CD4-positive, alpha-beta T cell (primary cell): ENCODE data around the gene EPHB1. TPM values are rescaled to one million over a fixed set of nuclear protein-coding genes. Genes with fewer than 3 reads are reported as not detected.

Experiments used
- ATAC-seq: fragments of 200-7000 bp; cut with Tn5 transposase; one replicate; pipeline ENCODE4 v1.10.0; 2022; ENCODE audit warnings: mild to moderate bottlenecking; ENCODE audit not compliant: poor library complexity
- CTCF ChIA-PET: fragments of 350-600 bp; sonication (Branson Sonifier 250); formaldehyde crosslinking; loops from one replicate; lab custom pipeline; 2021; ENCODE audit warnings: antibody characterized with exemption, inconsistent platforms; lab: Charles Lee
- POLR2A ChIA-PET: fragments of 350-600 bp; sonication (Branson Sonifier 250); formaldehyde crosslinking; loops from one replicate; lab custom pipeline; 2021; ENCODE audit warnings: antibody characterized with exemption, inconsistent platforms; lab: Charles Lee
- DNase-seq, 14 experiments: peaks; one replicate each; pipeline ENCODE4 v3.0.0-alpha.2; 2013 to 2020; ENCODE audit warnings: mixed read lengths in 2 of 14
- H3K27ac ChIP-seq, 2 donors: one replicate each; pipeline versions ENCODE4 v1.5.1 to v1.7.0; 2013; ENCODE audit warnings: low read length in 2 of 2, low read depth in 1 of 2, mild to moderate bottlenecking in 1 of 2
- H3K27me3 ChIP-seq, 2 experiments: 1 replicate in 1 of 2; 2 replicates in 1 of 2; pipeline versions ENCODE4 v1.6.1 to v1.7.0; 2013; ENCODE audit warnings: low read length in 2 of 2, control low read depth in 1 of 2, mild to moderate bottlenecking in 1 of 2, moderate library complexity in 1 of 2; ENCODE audit not compliant: insufficient read depth in 2 of 2, control insufficient read depth in 1 of 2
- H3K36me3 ChIP-seq: one replicate; pipeline ENCODE4 v1.6.1; 2013; ENCODE audit warnings: low read length, control low read depth; ENCODE audit not compliant: insufficient read depth
- H3K4me1 ChIP-seq: one replicate; pipeline ENCODE4 v1.6.1; 2013; ENCODE audit warnings: low read length, control low read depth; ENCODE audit not compliant: insufficient read depth
- H3K4me3 ChIP-seq: one replicate; pipeline ENCODE4 v1.5.1; 2013; ENCODE audit warnings: mild to moderate bottlenecking, low read length, moderate library complexity
- H3K9me3 ChIP-seq, 2 experiments: 1 replicate in 1 of 2; 2 replicates in 1 of 2; pipeline versions ENCODE4 v1.6.1 to v1.7.0; 2013; ENCODE audit warnings: low read length in 2 of 2, mild to moderate bottlenecking in 2 of 2, control low read depth in 1 of 2, moderate library complexity in 1 of 2; ENCODE audit not compliant: control insufficient read depth in 1 of 2, insufficient read depth in 1 of 2
- H3K27ac Mint-ChIP-seq: one replicate; pipeline ENCODE4 v1.8.0; 2020; ENCODE audit warnings: mixed read lengths
- H3K27me3 Mint-ChIP-seq: one replicate; pipeline ENCODE4 v1.8.0; 2021; ENCODE audit warnings: mixed read lengths
- H3K36me3 Mint-ChIP-seq: one replicate; pipeline ENCODE4 v1.8.0; 2021; ENCODE audit warnings: low read depth, mixed read lengths
- H3K4me1 Mint-ChIP-seq: one replicate; pipeline ENCODE4 v1.8.0; 2021; ENCODE audit warnings: low read depth, mixed read lengths
- H3K4me3 Mint-ChIP-seq: one replicate; pipeline ENCODE4 v1.8.0; 2020; ENCODE audit warnings: mild to moderate bottlenecking, mixed read lengths
- H3K9me3 Mint-ChIP-seq: one replicate; pipeline ENCODE4 v1.8.0; 2020; ENCODE audit warnings: mixed read lengths
- CTCF ChIP-seq: fragments of 200-600 bp; IDR thresholded peaks from one replicate; pipeline ENCODE4 v1.8.0; 2022; ENCODE audit warnings: antibody characterized with exemption, mild to moderate bottlenecking
- intact Hi-C, 2 experiments: fragments of 100-400 bp; cut with DNase I in 1 of 2; cut with micrococcal nuclease in 1 of 2; formaldehyde crosslinking; loops; one replicate each; pipeline versions ENCODE4 v1.15.1 to v1.9.0; 2023 to 2025; cut with DNase I, micrococcal nuclease
- total RNA-seq, 174 experiments: library from RNA in 2 of 174; stranded (reverse) in 2 of 174; gene quantifications; one replicate each; pipeline ENCODE4 v1.2.3 and lab custom pipeline; 2021 to 2026

EPHB1 gene
- total RNA-seq, 2 experiments from 2014 or later = 0.08 to 0.49 TPM

GRCh38 chr3:134876836-134877235, 81.8 kb downstream of the EPHB1 start:
- H3K4me3 Mint-ChIP-seq = no peak overlapping the region
- ChIA-PET CTCF (no interaction called here), POLR2A (no interaction called here)

GRCh38 chr3:134877788-134878187, 82.7 kb downstream of the EPHB1 start:
- Mint-ChIP-seq H3K4me1 (no peaks in the 10 kb centered on the region), H3K4me3 (no peak overlapping the region), H3K9me3 (peaks cover 4% of the 10 kb centered on the region), H3K27me3 (peaks cover 6% of the 10 kb centered on the region), H3K27ac (no peak overlapping the region), H3K36me3 (no peaks in the 10 kb centered on the region)
- Histone ChIP-seq H3K4me3 (no peak overlapping the region), H3K4me1 (no peaks in the 10 kb centered on the region), H3K27me3 (peaks cover 0 to 3% of the 10 kb centered on the region in 2 experiments), H3K27ac (no peak overlapping the region), H3K9me3 (peaks cover 0 to 13% of the 10 kb centered on the region in 2 experiments), H3K36me3 (no peaks in the 10 kb centered on the region)
- DNase-seq = no peak
- intact Hi-C loops = no loop called here
- no peak for ATAC-seq
- CTCF ChIA-PET = interaction anchor here (0.8 kb wide), 1 partner anchor 9 kb away, joined by 3 read pairs; no protein-coding TSS in a partner anchor
- no peak for TF ChIP-seq CTCF
- POLR2A ChIA-PET = no interaction called here

More at GRCh38 chr3:134876836-134877235, 81.8 kb downstream of the EPHB1 start:
- Histone ChIP-seq H3K36me3 (no peaks in the 10 kb centered on the region), H3K9me3 (peaks cover 0 to 13% of the 10 kb centered on the region in 2 experiments), H3K27ac (no peak overlapping the region), H3K4me1 (no peaks in the 10 kb centered on the region), H3K27me3 (peaks cover 0 to 3% of the 10 kb centered on the region in 2 experiments), H3K4me3 (no peak overlapping the region)
- Mint-ChIP-seq H3K9me3 (peaks cover 4% of the 10 kb centered on the region), H3K36me3 (no peaks in the 10 kb centered on the region), H3K27ac (no peak overlapping the region), H3K27me3 (peaks cover 6% of the 10 kb centered on the region), H3K4me1 (no peaks in the 10 kb centered on the region)
- intact Hi-C loops = no loop called here
- DNase-seq (no peak), ATAC-seq (no peak)
- TF ChIP-seq CTCF = no peak

GRCh38 chr3:134879990-134880389, 84.9 kb downstream of the EPHB1 start:
- no peak overlapping the region for H3K27ac ChIP-seq
- Mint-ChIP-seq H3K27ac (no peak overlapping the region), H3K4me1 (no peaks in the 10 kb centered on the region), H3K9me3 (peaks cover 4% of the 10 kb centered on the region), H3K36me3 (no peaks in the 10 kb centered on the region), H3K4me3 (no peak overlapping the region), H3K27me3 (peaks cover 6% of the 10 kb centered on the region)
- no peaks in the 10 kb centered on the region for H3K36me3 ChIP-seq
- intact Hi-C loops = no loop called here
- DNase-seq = no peak
- ChIA-PET POLR2A (no interaction called here), CTCF (no interaction called here)
- peaks cover 0 to 3% of the 10 kb centered on the region in 2 experiments for H3K27me3 ChIP-seq
- peaks cover 0 to 11% of the 10 kb centered on the region in 2 experiments for H3K9me3 ChIP-seq
- TF ChIP-seq CTCF = no peak
- ATAC-seq = no peak
- no peak overlapping the region for H3K4me3 ChIP-seq
- H3K4me1 ChIP-seq = no peaks in the 10 kb centered on the region
